HepG2 (cell line): ENCODE data around the gene NAGS. TPM values are rescaled to one million over a fixed set of nuclear protein-coding genes. Genes with fewer than 3 reads are reported as not detected.
A peak's percentile ranks its signal among the peaks of the same experiment; 100 is the strongest.

ENCODE experiments used
- FOXA1 ChIP-seq, 2 experiments: fragments of 450-650 bp in 1 of 2; sonication (generic) in 1 of 2; formaldehyde crosslinking in 1 of 2; IDR thresholded peaks; 2 replicates each; pipeline versions ENCODE4 v1.4.0 to v1.6.1; 2016 to 2020; ENCODE audit warnings: missing genetic modification reagents in 1 of 2
- MTA3 ChIP-seq: sonication (generic); formaldehyde crosslinking; IDR thresholded peaks from 2 replicates; pipeline ENCODE4 v1.4.0; 2020; ENCODE audit warnings: missing genetic modification reagents
- POLR2AphosphoS2 ChIP-seq: IDR thresholded peaks from 2 replicates; pipeline ENCODE4 v1.6.1; 2011; ENCODE audit warnings: low read depth, low read length, improper control_type of control experiment
- SOX6 ChIP-seq, 2 experiments: fragments of 450-650 bp in 1 of 2; sonication (generic) in 1 of 2; formaldehyde crosslinking in 1 of 2; IDR thresholded peaks; 2 replicates each; pipeline versions ENCODE4 v1.4.0 to v1.6.1; 2017 to 2020; ENCODE audit warnings: antibody characterized with exemption in 1 of 2, mild to moderate bottlenecking in 1 of 2, missing genetic modification reagents in 1 of 2
- TBL1XR1 ChIP-seq: fragments of 150-350 bp; IDR thresholded peaks from 2 replicates; pipeline ENCODE4 v1.6.1; 2014; ENCODE audit warnings: borderline replicate concordance, low read length; ENCODE audit not compliant: partially characterized antibody
- ZNF841 ChIP-seq: sonication (generic); formaldehyde crosslinking; IDR thresholded peaks from 2 replicates; pipeline ENCODE4 v1.8.1; 2023; ENCODE audit warnings: missing genetic modification reagents, borderline replicate concordance
- polyA plus RNA-seq, 8 experiments: library from polyadenylated mRNA; depleted of rRNA in 3 of 8; stranded (reverse) in 7 of 8; unstranded in 1 of 8; fragments of >200 nt; fragmentation: Illumina TruSeq in 4 of 8; extraction: Trizol in 4 of 8; gene quantifications; 2 replicates each; pipeline versions ENCODE4 v1.2.1 to v1.2.3, GENCODE V29; 2011 to 2016; ENCODE audit warnings: low read depth in 4 of 8, missing spikeins in 1 of 8, mixed read lengths in 1 of 8; ENCODE audit not compliant: insufficient read depth in 1 of 8
- total RNA-seq, 5 experiments: library from RNA; depleted of rRNA; stranded (reverse); fragments of >200 nt; fragmentation: Illumina TruSeq; extraction: Trizol; gene quantifications; 2 replicates each; pipeline ENCODE4 v1.2.3, GENCODE V29; 2016; ENCODE audit warnings: low read depth in 1 of 5
- TF ChIP-seq, protein P1 (sequence below): sonication (generic); formaldehyde crosslinking; IDR thresholded peaks from 2 replicates; pipeline ENCODE4 v1.4.0; 2020; ENCODE audit warnings: missing genetic modification reagents, mild to moderate bottlenecking, borderline replicate concordance
- TF ChIP-seq, protein P2 (sequence below): sonication (generic); formaldehyde crosslinking; IDR thresholded peaks from 2 replicates; pipeline ENCODE4 v1.4.0; 2020; ENCODE audit warnings: missing genetic modification reagents, borderline replicate concordance
- TF ChIP-seq, protein P3 (sequence below): sonication (generic); formaldehyde crosslinking; IDR thresholded peaks from 2 replicates; pipeline ENCODE4 v1.4.0; 2020; ENCODE audit warnings: low read depth, mild to moderate bottlenecking, missing genetic modification reagents
- TF ChIP-seq, protein P4 (sequence below): sonication (generic); formaldehyde crosslinking; IDR thresholded peaks from 2 replicates; pipeline ENCODE4 v1.8.0; 2022; ENCODE audit warnings: missing genetic modification reagents, mild to moderate bottlenecking, inconsistent platforms, borderline replicate concordance
- TF ChIP-seq, protein P5 (sequence below): sonication (generic); formaldehyde crosslinking; IDR thresholded peaks from 2 replicates; pipeline ENCODE4 v1.4.0; 2020; ENCODE audit warnings: mild to moderate bottlenecking, missing genetic modification reagents, borderline replicate concordance
- TF ChIP-seq, protein P6 (sequence below): sonication (generic); formaldehyde crosslinking; IDR thresholded peaks from 2 replicates; pipeline ENCODE4 v1.4.0; 2020; ENCODE audit warnings: mild to moderate bottlenecking, low read depth, missing genetic modification reagents

Gene NAGS
- total and polyA plus RNA-seq, 2 of the 13 experiments (the other 11 are each of a cell fraction or from before 2014, with no cell fraction given), result 4.3 to 5.1 TPM

DNA sequence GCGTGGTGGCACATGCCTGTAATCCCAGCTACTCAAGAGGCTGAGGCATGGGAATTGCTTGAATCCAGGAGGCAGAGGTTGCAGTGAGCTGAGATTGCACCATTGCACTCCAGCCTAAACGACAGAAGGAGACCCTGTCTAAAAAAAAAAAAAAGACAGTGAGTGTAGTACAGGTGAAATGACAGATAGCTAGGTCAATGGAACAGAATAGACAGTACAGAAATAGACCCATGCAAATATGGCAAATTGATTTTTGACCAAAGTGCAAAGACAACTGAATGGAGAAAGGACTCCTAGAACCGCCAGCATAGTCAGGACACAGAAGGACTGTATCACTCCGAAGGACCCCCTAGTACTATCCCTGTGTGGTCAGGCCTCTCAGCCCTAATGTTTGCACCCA is 34.1 kb upstream of the NAGS start (continued):
- TF ChIP-seq, protein P1, sequence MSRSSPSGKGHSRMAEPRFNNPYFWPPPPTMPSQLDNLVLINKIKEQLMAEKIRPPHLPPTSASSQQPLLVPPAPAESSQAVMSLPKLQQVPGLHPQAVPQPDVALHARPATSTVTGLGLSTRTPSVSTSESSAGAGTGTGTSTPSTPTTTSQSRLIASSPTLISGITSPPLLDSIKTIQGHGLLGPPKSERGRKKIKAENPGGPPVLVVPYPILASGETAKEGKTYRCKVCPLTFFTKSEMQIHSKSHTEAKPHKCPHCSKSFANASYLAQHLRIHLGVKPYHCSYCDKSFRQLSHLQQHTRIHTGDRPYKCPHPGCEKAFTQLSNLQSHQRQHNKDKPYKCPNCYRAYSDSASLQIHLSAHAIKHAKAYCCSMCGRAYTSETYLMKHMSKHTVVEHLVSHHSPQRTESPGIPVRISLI (CRISPR knock-in tag), result peak; percentile 91
- no peak for TF ChIP-seq MTA3
- TF ChIP-seq, protein P2, sequence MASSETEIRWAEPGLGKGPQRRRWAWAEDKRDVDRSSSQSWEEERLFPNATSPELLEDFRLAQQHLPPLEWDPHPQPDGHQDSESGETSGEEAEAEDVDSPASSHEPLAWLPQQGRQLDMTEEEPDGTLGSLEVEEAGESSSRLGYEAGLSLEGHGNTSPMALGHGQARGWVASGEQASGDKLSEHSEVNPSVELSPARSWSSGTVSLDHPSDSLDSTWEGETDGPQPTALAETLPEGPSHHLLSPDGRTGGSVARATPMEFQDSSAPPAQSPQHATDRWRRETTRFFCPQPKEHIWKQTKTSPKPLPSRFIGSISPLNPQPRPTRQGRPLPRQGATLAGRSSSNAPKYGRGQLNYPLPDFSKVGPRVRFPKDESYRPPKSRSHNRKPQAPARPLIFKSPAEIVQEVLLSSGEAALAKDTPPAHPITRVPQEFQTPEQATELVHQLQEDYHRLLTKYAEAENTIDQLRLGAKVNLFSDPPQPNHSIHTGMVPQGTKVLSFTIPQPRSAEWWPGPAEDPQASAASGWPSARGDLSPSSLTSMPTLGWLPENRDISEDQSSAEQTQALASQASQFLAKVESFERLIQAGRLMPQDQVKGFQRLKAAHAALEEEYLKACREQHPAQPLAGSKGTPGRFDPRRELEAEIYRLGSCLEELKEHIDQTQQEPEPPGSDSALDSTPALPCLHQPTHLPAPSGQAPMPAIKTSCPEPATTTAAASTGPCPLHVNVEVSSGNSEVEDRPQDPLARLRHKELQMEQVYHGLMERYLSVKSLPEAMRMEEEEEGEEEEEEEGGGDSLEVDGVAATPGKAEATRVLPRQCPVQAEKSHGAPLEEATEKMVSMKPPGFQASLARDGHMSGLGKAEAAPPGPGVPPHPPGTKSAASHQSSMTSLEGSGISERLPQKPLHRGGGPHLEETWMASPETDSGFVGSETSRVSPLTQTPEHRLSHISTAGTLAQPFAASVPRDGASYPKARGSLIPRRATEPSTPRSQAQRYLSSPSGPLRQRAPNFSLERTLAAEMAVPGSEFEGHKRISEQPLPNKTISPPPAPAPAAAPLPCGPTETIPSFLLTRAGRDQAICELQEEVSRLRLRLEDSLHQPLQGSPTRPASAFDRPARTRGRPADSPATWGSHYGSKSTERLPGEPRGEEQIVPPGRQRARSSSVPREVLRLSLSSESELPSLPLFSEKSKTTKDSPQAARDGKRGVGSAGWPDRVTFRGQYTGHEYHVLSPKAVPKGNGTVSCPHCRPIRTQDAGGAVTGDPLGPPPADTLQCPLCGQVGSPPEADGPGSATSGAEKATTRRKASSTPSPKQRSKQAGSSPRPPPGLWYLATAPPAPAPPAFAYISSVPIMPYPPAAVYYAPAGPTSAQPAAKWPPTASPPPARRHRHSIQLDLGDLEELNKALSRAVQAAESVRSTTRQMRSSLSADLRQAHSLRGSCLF (CRISPR knock-in tag), result no peak
- TF ChIP-seq, protein P3, sequence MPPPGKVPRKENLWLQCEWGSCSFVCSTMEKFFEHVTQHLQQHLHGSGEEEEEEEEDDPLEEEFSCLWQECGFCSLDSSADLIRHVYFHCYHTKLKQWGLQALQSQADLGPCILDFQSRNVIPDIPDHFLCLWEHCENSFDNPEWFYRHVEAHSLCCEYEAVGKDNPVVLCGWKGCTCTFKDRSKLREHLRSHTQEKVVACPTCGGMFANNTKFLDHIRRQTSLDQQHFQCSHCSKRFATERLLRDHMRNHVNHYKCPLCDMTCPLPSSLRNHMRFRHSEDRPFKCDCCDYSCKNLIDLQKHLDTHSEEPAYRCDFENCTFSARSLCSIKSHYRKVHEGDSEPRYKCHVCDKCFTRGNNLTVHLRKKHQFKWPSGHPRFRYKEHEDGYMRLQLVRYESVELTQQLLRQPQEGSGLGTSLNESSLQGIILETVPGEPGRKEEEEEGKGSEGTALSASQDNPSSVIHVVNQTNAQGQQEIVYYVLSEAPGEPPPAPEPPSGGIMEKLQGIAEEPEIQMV (CRISPR knock-in tag), result no peak
- no peak for TF ChIP-seq ZNF841
- TF ChIP-seq POLR2AphosphoS2, result no peak
- TF ChIP-seq TBL1XR1, result no peak
- TF ChIP-seq FOXA1 (IDR thresholded peaks at IDR 0.05), result no peak
- no peak for TF ChIP-seq FOXA1 (CRISPR knock-in tag; IDR thresholded peaks at IDR 0.05)
- no peak for TF ChIP-seq SOX6 (IDR thresholded peaks at IDR 0.05)
- peak; percentile 75 for TF ChIP-seq SOX6 (CRISPR knock-in tag; IDR thresholded peaks at IDR 0.05)
- TF ChIP-seq, protein P4, sequence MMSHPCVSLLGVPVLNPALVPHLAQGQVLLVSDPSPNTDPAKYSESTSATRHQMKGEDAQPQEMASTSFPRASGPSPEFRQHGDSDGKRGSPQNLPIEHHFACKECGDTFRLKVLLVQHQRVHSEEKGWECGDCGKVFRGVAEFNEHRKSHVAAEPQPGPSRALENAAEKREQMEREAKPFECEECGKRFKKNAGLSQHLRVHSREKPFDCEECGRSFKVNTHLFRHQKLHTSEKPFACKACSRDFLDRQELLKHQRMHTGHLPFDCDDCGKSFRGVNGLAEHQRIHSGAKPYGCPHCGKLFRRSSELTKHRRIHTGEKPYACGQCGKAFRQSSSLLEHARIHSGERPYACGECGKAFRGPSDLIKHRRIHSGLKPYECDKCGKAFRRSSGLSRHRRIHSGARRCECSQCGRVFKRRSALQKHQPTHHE (CRISPR knock-in tag), result no peak
- TF ChIP-seq, protein P5, sequence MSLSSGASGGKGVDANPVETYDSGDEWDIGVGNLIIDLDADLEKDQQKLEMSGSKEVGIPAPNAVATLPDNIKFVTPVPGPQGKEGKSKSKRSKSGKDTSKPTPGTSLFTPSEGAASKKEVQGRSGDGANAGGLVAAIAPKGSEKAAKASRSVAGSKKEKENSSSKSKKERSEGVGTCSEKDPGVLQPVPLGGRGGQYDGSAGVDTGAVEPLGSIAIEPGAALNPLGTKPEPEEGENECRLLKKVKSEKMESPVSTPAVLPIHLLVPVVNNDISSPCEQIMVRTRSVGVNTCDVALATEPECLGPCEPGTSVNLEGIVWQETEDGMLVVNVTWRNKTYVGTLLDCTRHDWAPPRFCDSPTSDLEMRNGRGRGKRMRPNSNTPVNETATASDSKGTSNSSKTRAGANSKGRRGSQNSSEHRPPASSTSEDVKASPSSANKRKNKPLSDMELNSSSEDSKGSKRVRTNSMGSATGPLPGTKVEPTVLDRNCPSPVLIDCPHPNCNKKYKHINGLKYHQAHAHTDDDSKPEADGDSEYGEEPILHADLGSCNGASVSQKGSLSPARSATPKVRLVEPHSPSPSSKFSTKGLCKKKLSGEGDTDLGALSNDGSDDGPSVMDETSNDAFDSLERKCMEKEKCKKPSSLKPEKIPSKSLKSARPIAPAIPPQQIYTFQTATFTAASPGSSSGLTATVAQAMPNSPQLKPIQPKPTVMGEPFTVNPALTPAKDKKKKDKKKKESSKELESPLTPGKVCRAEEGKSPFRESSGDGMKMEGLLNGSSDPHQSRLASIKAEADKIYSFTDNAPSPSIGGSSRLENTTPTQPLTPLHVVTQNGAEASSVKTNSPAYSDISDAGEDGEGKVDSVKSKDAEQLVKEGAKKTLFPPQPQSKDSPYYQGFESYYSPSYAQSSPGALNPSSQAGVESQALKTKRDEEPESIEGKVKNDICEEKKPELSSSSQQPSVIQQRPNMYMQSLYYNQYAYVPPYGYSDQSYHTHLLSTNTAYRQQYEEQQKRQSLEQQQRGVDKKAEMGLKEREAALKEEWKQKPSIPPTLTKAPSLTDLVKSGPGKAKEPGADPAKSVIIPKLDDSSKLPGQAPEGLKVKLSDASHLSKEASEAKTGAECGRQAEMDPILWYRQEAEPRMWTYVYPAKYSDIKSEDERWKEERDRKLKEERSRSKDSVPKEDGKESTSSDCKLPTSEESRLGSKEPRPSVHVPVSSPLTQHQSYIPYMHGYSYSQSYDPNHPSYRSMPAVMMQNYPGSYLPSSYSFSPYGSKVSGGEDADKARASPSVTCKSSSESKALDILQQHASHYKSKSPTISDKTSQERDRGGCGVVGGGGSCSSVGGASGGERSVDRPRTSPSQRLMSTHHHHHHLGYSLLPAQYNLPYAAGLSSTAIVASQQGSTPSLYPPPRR, result peak; percentile 14; the same call in 1 of the 2 replicates
- TF ChIP-seq, protein P6, sequence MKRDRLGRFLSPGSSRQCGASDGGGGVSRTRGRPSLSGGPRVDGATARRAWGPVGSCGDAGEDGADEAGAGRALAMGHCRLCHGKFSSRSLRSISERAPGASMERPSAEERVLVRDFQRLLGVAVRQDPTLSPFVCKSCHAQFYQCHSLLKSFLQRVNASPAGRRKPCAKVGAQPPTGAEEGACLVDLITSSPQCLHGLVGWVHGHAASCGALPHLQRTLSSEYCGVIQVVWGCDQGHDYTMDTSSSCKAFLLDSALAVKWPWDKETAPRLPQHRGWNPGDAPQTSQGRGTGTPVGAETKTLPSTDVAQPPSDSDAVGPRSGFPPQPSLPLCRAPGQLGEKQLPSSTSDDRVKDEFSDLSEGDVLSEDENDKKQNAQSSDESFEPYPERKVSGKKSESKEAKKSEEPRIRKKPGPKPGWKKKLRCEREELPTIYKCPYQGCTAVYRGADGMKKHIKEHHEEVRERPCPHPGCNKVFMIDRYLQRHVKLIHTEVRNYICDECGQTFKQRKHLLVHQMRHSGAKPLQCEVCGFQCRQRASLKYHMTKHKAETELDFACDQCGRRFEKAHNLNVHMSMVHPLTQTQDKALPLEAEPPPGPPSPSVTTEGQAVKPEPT (CRISPR knock-in tag), result no peak
